ENCODE results near the gene INTS15. TPM values are rescaled to one million over a fixed set of nuclear protein-coding genes. Genes with fewer than 3 reads are reported as not detected.

Gene INTS15
- polyA plus RNA-seq, 1 of the 3 experiments (the other 2 are of a cell fraction): 39.1 TPM

GRCh38 chr7:6644728-6645127 lies 54.9 kb downstream of the INTS15 start (continued):
- TF ChIP-seq IRF3 (IDR thresholded peaks at IDR 0.05; ENCODE audit: low read depth, low read length) (no peak), MAX (IDR thresholded peaks at IDR 0.05; ENCODE audit: low read depth) (no peak), POLR2AphosphoS5 (IDR thresholded peaks at IDR 0.05; ENCODE audit: low read depth, low read length) (no peak), RAD21 (IDR thresholded peaks at IDR 0.05; ENCODE audit: low read length) (no peak)

- no peaks in the 10 kb centered on the region for H3K4me1 ChIP-seq (ENCODE audit: control insufficient read depth in 1 of 2, insufficient read depth in 2 of 2, low read depth in 1 of 2, low read length in 1 of 2)
- DNase-seq: no peak
- H3K4me3 ChIP-seq (ENCODE audit: low read depth in 2 of 2, low read length in 1 of 2): no peak overlapping the region
- H3K79me2 ChIP-seq (ENCODE audit: insufficient read depth): peaks cover 14% of the 10 kb centered on the region; the same call in 1 of the 2 replicates
- H3K27ac ChIP-seq (ENCODE audit: low read depth in 2 of 2, low read length in 1 of 2): no peak overlapping the region
- TF ChIP-seq CHD2 (IDR thresholded peaks at IDR 0.05; ENCODE audit: low read length, partially characterized antibody): no peak
- no peak for TF ChIP-seq TAF1 (IDR thresholded peaks at IDR 0.05; ENCODE audit: borderline replicate concordance, low read depth, low read length)
- no peak for TF ChIP-seq TCF12 (IDR thresholded peaks at IDR 0.05)
- no peak for TF ChIP-seq SIN3A (IDR thresholded peaks at IDR 0.05; ENCODE audit: borderline replicate concordance, low read depth, low read length)
- no peak for TF ChIP-seq EZH2phosphoT487 (IDR thresholded peaks at IDR 0.05; ENCODE audit: borderline replicate concordance, low read depth)
- no peak for TF ChIP-seq IRF3 (IDR thresholded peaks at IDR 0.05; ENCODE audit: low read depth, low read length)
- TF ChIP-seq MAX (IDR thresholded peaks at IDR 0.05; ENCODE audit: low read depth): no peak
- TF ChIP-seq NFIC (IDR thresholded peaks at IDR 0.05; ENCODE audit: borderline replicate concordance): no peak
- no peak for TF ChIP-seq GATA2 (CRISPR knock-in tag; IDR thresholded peaks at IDR 0.05)
- TF ChIP-seq FOXJ3 (CRISPR knock-in tag; IDR thresholded peaks at IDR 0.05): no peak
- no peak for TF ChIP-seq POLR2AphosphoS5 (IDR thresholded peaks at IDR 0.05; ENCODE audit: low read depth, low read length)
- no peaks in the 10 kb centered on the region for H3K9me3 ChIP-seq
- ChIA-PET POLR2A (no interaction called here), CTCF (no interaction called here)
- H3K27me3 ChIP-seq (ENCODE audit: insufficient read depth): no peaks in the 10 kb centered on the region
- H3K36me3 ChIP-seq (replicated peaks in 1 of 2; ENCODE audit: control insufficient read depth in 1 of 2, insufficient read depth in 2 of 2, low read length in 1 of 2): peaks cover 42 to 90% of the 10 kb centered on the region in 2 experiments
- peaks cover 21% of the 10 kb centered on the region; the same call in 1 of the 2 replicates for H4K20me1 ChIP-seq (ENCODE audit: insufficient read depth)
- no peaks in the 10 kb centered on the region for H3K9me2 ChIP-seq
- no peak overlapping the region for H3K9ac ChIP-seq
- 86% methylated on average over 6 of the region's 8 CpGs for WGBS (ENCODE audit: low lambda C conversion rate)
- H3F3A ChIP-seq (replicated peaks; ENCODE audit: insufficient read depth): no peaks in the 10 kb centered on the region
- H3K4me2 ChIP-seq: no peak overlapping the region
- H2AFZ ChIP-seq (ENCODE audit: low read depth): no peak overlapping the region
These were observed 56.6 kb downstream of the INTS15 start for GRCh38 chr7:6646465-6646864.

GRCh38 chr7:6647080-6647479 lies 57.3 kb downstream of the INTS15 start:
- Histone ChIP-seq H3K9ac (no peak overlapping the region), H3K79me2 (ENCODE audit: insufficient read depth) (peaks cover 8% of the 10 kb centered on the region; the same call in 1 of the 2 replicates), H3K27me3 (ENCODE audit: insufficient read depth) (no peaks in the 10 kb centered on the region), H3F3A (replicated peaks; ENCODE audit: insufficient read depth) (no peaks in the 10 kb centered on the region), H4K20me1 (ENCODE audit: insufficient read depth) (peaks cover 20% of the 10 kb centered on the region; the same call in 1 of the 2 replicates), H3K9me2 (no peaks in the 10 kb centered on the region), H3K36me3 (replicated peaks in 1 of 2; ENCODE audit: control insufficient read depth in 1 of 2, insufficient read depth in 2 of 2, low read length in 1 of 2) (peaks cover 43 to 89% of the 10 kb centered on the region in 2 experiments), H3K4me2 (no peak overlapping the region), H3K9me3 (no peaks in the 10 kb centered on the region), H3K4me3 (ENCODE audit: low read depth in 2 of 2, low read length in 1 of 2) (no peak overlapping the region), H3K4me1 (ENCODE audit: control insufficient read depth in 1 of 2, insufficient read depth in 2 of 2, low read depth in 1 of 2, low read length in 1 of 2) (no peaks in the 10 kb centered on the region), H3K27ac (ENCODE audit: low read depth in 2 of 2, low read length in 1 of 2) (no peak overlapping the region), H2AFZ (ENCODE audit: low read depth) (no peak overlapping the region)
- WGBS (ENCODE audit: low lambda C conversion rate): 100% methylated on average over 2 of the region's 8 CpGs
- ChIA-PET POLR2A (no interaction called here), CTCF (no interaction called here)
- no peak for DNase-seq
- TF ChIP-seq GATA2 (CRISPR knock-in tag; IDR thresholded peaks at IDR 0.05): no peak
- no peak for TF ChIP-seq POLR2AphosphoS5 (IDR thresholded peaks at IDR 0.05; ENCODE audit: low read depth, low read length)
- no peak for TF ChIP-seq ZBTB33 (IDR thresholded peaks at IDR 0.05; ENCODE audit: borderline replicate concordance, low read depth)
- no peak for TF ChIP-seq TEAD4 (IDR thresholded peaks at IDR 0.05; ENCODE audit: borderline replicate concordance, insufficient read depth)
- no peak for TF ChIP-seq MAX (IDR thresholded peaks at IDR 0.05; ENCODE audit: low read depth)
- no peak for TF ChIP-seq TCF12 (IDR thresholded peaks at IDR 0.05)
- no peak for TF ChIP-seq RXRA (IDR thresholded peaks at IDR 0.05; ENCODE audit: borderline replicate concordance, low read depth)
- no peak for TF ChIP-seq NRF1 (IDR thresholded peaks at IDR 0.05; ENCODE audit: low read depth, low read length)
- no peak for TF ChIP-seq CTCF (IDR thresholded peaks at IDR 0.05)
- no peak for TF ChIP-seq SMC3 (IDR thresholded peaks at IDR 0.05; ENCODE audit: low read depth, low read length)
